ENCODE measurements around the gene FHIP2A. TPM values are rescaled to one million over a fixed set of nuclear protein-coding genes. Genes with fewer than 3 reads are reported as not detected.

FHIP2A gene
- total RNA-seq, 2 experiments from 2014 or later, result 52.8 to 53.7 TPM

GRCh38 chr10:114870486-114870885 is 48.9 kb downstream of the FHIP2A start:
- Mint-ChIP-seq H3K4me1 (ENCODE audit: low read depth) (no peaks in the 10 kb centered on the region), H3K4me3 (no peak overlapping the region), H3K27ac (no peak overlapping the region), H3K36me3 (ENCODE audit: low read depth) (peaks cover 9% of the 10 kb centered on the region), H3K9me3 (no peaks in the 10 kb centered on the region), H3K27me3 (peaks cover 21% of the 10 kb centered on the region)
- Histone ChIP-seq H3K9me3 (ENCODE audit: control insufficient read depth in 1 of 2, insufficient read depth in 1 of 2, low read length in 2 of 2) (no peaks in the 10 kb centered on the region), H3K36me3 (ENCODE audit: insufficient read depth, low read length) (no peaks in the 10 kb centered on the region), H3K4me1 (ENCODE audit: insufficient read depth, low read length) (no peaks in the 10 kb centered on the region), H3K27me3 (ENCODE audit: control insufficient read depth in 1 of 2, insufficient read depth in 2 of 2, low read length in 2 of 2) (peaks cover 4 to 5% of the 10 kb centered on the region in 2 experiments), H3K27ac (ENCODE audit: low read depth in 1 of 2, low read length in 2 of 2) (no peak overlapping the region), H3K4me3 (ENCODE audit: low read length) (no peak overlapping the region)
- POLR2A ChIA-PET, result no interaction called here
- CTCF ChIA-PET, result interaction anchor here (1.0 kb wide), 1 partner anchor 23 kb away, joined by 3 read pairs; no protein-coding TSS in a partner anchor
- ATAC-seq (ENCODE audit: poor library complexity) (no peak), DNase-seq (no peak)
- TF ChIP-seq, protein P1, sequence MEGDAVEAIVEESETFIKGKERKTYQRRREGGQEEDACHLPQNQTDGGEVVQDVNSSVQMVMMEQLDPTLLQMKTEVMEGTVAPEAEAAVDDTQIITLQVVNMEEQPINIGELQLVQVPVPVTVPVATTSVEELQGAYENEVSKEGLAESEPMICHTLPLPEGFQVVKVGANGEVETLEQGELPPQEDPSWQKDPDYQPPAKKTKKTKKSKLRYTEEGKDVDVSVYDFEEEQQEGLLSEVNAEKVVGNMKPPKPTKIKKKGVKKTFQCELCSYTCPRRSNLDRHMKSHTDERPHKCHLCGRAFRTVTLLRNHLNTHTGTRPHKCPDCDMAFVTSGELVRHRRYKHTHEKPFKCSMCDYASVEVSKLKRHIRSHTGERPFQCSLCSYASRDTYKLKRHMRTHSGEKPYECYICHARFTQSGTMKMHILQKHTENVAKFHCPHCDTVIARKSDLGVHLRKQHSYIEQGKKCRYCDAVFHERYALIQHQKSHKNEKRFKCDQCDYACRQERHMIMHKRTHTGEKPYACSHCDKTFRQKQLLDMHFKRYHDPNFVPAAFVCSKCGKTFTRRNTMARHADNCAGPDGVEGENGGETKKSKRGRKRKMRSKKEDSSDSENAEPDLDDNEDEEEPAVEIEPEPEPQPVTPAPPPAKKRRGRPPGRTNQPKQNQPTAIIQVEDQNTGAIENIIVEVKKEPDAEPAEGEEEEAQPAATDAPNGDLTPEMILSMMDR (IDR thresholded peaks at IDR 0.05), result no peak
- intact Hi-C loops (cut with DNase I, micrococcal nuclease), result no loop called here

DNA sequence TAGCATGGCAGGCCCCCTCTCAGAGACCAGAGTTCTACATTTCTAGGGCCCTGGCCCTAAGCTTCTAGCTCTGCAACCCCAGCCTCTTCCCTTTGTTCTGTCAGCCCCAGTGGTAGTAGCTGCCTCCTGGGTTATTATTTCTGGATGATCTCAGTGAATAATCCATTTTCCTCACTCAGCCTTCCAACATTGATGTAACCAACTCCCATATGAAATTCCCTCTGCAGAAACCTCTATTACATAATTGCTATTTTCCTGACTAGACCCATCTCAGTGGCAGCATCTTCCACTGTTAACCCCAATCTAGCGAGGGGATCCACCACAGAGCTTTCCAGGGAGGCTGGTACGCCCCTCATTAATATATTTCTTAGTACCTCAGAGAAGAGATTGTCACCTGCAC is 49.8 kb downstream of the FHIP2A start:
- no peaks in the 10 kb centered on the region for H3K4me1 ChIP-seq (ENCODE audit: insufficient read depth, low read length)
- no peaks in the 10 kb centered on the region for H3K4me1 Mint-ChIP-seq (ENCODE audit: low read depth)
- intact Hi-C loops (cut with DNase I, micrococcal nuclease), result no loop called here
- H3K4me3 Mint-ChIP-seq, result no peak overlapping the region
- H3K36me3 Mint-ChIP-seq (ENCODE audit: low read depth), result peaks cover 3% of the 10 kb centered on the region
- no peak overlapping the region for H3K27ac ChIP-seq (ENCODE audit: low read depth in 1 of 2, low read length in 2 of 2)
- DNase-seq (no peak), ATAC-seq (ENCODE audit: poor library complexity) (no peak)
- no peaks in the 10 kb centered on the region for H3K36me3 ChIP-seq (ENCODE audit: insufficient read depth, low read length)
- no peaks in the 10 kb centered on the region for H3K9me3 ChIP-seq (ENCODE audit: control insufficient read depth in 1 of 2, insufficient read depth in 1 of 2, low read length in 2 of 2)
- no peaks in the 10 kb centered on the region for H3K9me3 Mint-ChIP-seq
- ChIA-PET POLR2A (no interaction called here), CTCF (no interaction called here)
- H3K27me3 Mint-ChIP-seq, result peaks cover 27% of the 10 kb centered on the region
- TF ChIP-seq, protein P1 (IDR thresholded peaks at IDR 0.05), result no peak
- no peak overlapping the region for H3K27ac Mint-ChIP-seq
- H3K27me3 ChIP-seq (ENCODE audit: control insufficient read depth in 1 of 2, insufficient read depth in 2 of 2, low read length in 2 of 2), result peaks cover 4 to 9% of the 10 kb centered on the region in 2 experiments
- no peak overlapping the region for H3K4me3 ChIP-seq (ENCODE audit: low read length)

Other genes starting within 250 kb of the FHIP2A start
- 100 to 1,000 TPM; 217 to 224 TPM for gene ABLIM1, start 163.5 kb upstream of the FHIP2A start, total RNA-seq
- gene TRUB1, start 116.4 kb downstream of the FHIP2A start, total RNA-seq, result 1 to 10 TPM; 5.9 to 7.7 TPM